Heart right ventricle (tissue), 16 donors: ENCODE measurements around the gene PTTG1IP. TPM values are rescaled to one million over a fixed set of nuclear protein-coding genes. Genes with fewer than 3 reads are reported as not detected.

Source experiments
- ATAC-seq, 8 donors: fragments of 200-7000 bp; cut with Tn5 transposase; one replicate each; pipeline ENCODE4 v1.9.1; 2020; ENCODE audit warnings: mild to moderate bottlenecking in 8 of 8, moderate library complexity in 8 of 8, moderate number of reproducible peaks in 1 of 8
- DNase-seq, 2 donors: peaks; one replicate each; pipeline ENCODE4 v3.0.0-alpha.2; 2020
- H3K27ac ChIP-seq, 10 donors: fragments of 200-600 bp; sonication (generic) in 2 of 10; one replicate each; pipeline versions ENCODE4 v1.5.0 to v1.8.0; 2020 to 2022; ENCODE audit warnings: mild to moderate bottlenecking in 3 of 10
- H3K27me3 ChIP-seq, 7 donors: fragments of 200-600 bp; one replicate each; pipeline ENCODE4 v1.8.0; 2021 to 2022; ENCODE audit warnings: mild to moderate bottlenecking in 2 of 7
- H3K36me3 ChIP-seq, 9 donors: fragments of 200-600 bp; sonication (generic) in 1 of 9; one replicate each; pipeline versions ENCODE4 v1.5.0 to v1.8.0; 2020 to 2022; ENCODE audit warnings: mild to moderate bottlenecking in 2 of 9
- H3K4me1 ChIP-seq, 9 donors: fragments of 200-600 bp; sonication (generic) in 1 of 9; one replicate each; pipeline versions ENCODE4 v1.5.0 to v1.8.0; 2020 to 2022; ENCODE audit warnings: mild to moderate bottlenecking in 4 of 9
- H3K4me3 ChIP-seq, 10 donors: fragments of 200-600 bp; sonication (generic) in 2 of 10; one replicate each; pipeline versions ENCODE4 v1.5.0 to v1.8.0; 2020 to 2022; ENCODE audit warnings: mild to moderate bottlenecking in 7 of 10, moderate library complexity in 2 of 10
- H3K9me3 ChIP-seq, 11 donors: fragments of 200-600 bp in 10 of 11; sonication (generic) in 2 of 11; one replicate each; pipeline versions ENCODE4 v1.5.0 to v1.8.0; 2013 to 2022; ENCODE audit warnings: mild to moderate bottlenecking in 2 of 11, control low read depth in 1 of 11, moderate library complexity in 1 of 11
- WGBS, 2 donors: extraction: QIAGEN DNeasy Blood & Tissue Kit; methylation state at CpG; one replicate each; pipeline ENCODE4 v1.1.7; 2013; ENCODE audit warnings: inconsistent platforms in 1 of 2; 5-methylcytosine and 5-hydroxymethylcytosine counted together
- intact Hi-C, 10 donors: fragments of 100-400 bp; cut with DNase I; formaldehyde crosslinking; loops; one replicate each; pipeline versions ENCODE4 v1.11.1 to v1.14.2; 2022
- polyA plus RNA-seq, 2 donors: library from polyadenylated mRNA; stranded (reverse); fragments of 200-250 nt; gene quantifications; one replicate each; pipeline ENCODE4 v1.2.3, GENCODE V29; 2013
- total RNA-seq, 10 donors: library from RNA; stranded (reverse); fragmentation: NEBNext Ultra II Directional in 3 of 10; extraction: Animal tissue kit (Norgen Biotek cat#: 25700) in 3 of 10; gene quantifications; one replicate each; pipeline versions ENCODE4 v1.2.1 to v1.2.4, GENCODE V29; 2021 to 2023
- TF ChIP-seq, protein P1 (sequence below), 9 donors: fragments of 200-600 bp; sonication (generic) in 2 of 9; IDR thresholded peaks; one replicate each; pipeline versions ENCODE4 v1.5.0 to v1.8.0; 2021 to 2022; ENCODE audit warnings: antibody characterized with exemption in 9 of 9, mild to moderate bottlenecking in 5 of 9, moderate library complexity in 1 of 9
- donor health status: Arrhythmogenic right ventricular cardiomyopathy.
- donor health status: ischemic (EF 13 %, LVEDD 7.1; RV severe dilation, severe dysfunction).
- donor health status: healthy with polysubstance abuse.
- donor health status: DM: no; HTN: yes; CAD: no.
- donor health status: DM: no; HTN: no; CAD: no.
- donor health status: ischemic (EF 25% LVEDD 6.9; RV normal size, moderate dysfunction).
- donor health status: ischemic (EF 25% LVEDD 5.7; RV mildly dilated, moderate dysfunction).
- donor health status: healthy.
- donor health status: DM: yes; HTN: yes; CAD: no.
- donor health status: Ischemic cardiomyopathy.
- donor health status: ischemic (EF 35%, LVEDD 5.7; RV mildly dilated, moderate dysfunction).
- donor health status: nonischemic (EF 11% LVEDD 7.7; RV severe dilation, severe dysfunction).
- donor health status: DM: yes; HTN: yes; CAD: no.
- donor health status: PGD.
- donor health status: ischemic (EF 29% LVEDD 5.4; RV normal size, mild dysfunction).
- donor health status: nonischemic (EF 23%, LVEDD 6.1; RV moderate dilation, normal function).

Gene PTTG1IP
- total and polyA plus RNA-seq, 12 donors = 109 to 188 (median 148) TPM

DNA sequence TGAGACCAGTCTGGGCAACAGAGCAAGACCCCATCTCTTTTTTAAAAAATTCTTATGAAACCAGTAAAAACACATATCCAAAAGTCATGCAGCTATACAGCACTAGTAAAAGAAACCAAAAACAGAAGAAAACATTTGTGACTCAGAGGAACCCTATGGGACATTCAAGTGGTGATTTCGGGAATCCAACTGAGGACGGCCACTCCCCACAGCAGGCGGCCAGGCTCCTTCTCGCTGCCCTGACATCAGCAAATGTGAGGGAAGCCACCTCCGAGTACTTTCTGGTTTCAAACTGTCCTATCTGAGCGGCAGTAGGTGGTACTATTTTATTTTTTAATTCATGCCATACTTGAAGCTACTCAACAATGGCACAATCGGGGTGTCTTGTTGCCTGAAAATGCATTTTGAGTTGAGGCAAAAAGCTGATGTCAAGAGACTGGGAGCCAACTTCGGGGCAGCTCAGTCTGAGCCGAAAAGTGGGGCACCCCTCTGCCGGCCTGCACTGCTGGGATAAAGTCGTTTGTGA is 58.9 kb downstream of the PTTG1IP start:
- TF ChIP-seq, protein P1, sequence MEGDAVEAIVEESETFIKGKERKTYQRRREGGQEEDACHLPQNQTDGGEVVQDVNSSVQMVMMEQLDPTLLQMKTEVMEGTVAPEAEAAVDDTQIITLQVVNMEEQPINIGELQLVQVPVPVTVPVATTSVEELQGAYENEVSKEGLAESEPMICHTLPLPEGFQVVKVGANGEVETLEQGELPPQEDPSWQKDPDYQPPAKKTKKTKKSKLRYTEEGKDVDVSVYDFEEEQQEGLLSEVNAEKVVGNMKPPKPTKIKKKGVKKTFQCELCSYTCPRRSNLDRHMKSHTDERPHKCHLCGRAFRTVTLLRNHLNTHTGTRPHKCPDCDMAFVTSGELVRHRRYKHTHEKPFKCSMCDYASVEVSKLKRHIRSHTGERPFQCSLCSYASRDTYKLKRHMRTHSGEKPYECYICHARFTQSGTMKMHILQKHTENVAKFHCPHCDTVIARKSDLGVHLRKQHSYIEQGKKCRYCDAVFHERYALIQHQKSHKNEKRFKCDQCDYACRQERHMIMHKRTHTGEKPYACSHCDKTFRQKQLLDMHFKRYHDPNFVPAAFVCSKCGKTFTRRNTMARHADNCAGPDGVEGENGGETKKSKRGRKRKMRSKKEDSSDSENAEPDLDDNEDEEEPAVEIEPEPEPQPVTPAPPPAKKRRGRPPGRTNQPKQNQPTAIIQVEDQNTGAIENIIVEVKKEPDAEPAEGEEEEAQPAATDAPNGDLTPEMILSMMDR (IDR thresholded peaks at IDR 0.05) = no peak
- 73 to 83% methylated on average over 11 of the region's 11 CpGs for WGBS, 2 donors
- intact Hi-C loops = loop anchor here in 6 of 10 donors (5.0 to 10.0 kb wide), 6 partner anchors 48 to 443 kb away; partner anchors contain the start of gene PTTG1IP (in 3 of the 6)
- Histone ChIP-seq H3K27me3 (no peaks in the 10 kb centered on the region), H3K36me3 (peaks cover 0 to 42% (median 20%) of the 10 kb centered on the region in 9 donors), H3K4me3 (no peak overlapping the region), H3K9me3 (peaks cover 0 to 9% (median 0%) of the 10 kb centered on the region in 11 donors), H3K27ac (peak overlapping the region in 3 of 10 donors; percentile 20 to 62 (median 34)), H3K4me1 (peaks cover 9 to 44% (median 25%) of the 10 kb centered on the region in 9 donors)
- DNase-seq = no peak
- ATAC-seq = no peak

DNA sequence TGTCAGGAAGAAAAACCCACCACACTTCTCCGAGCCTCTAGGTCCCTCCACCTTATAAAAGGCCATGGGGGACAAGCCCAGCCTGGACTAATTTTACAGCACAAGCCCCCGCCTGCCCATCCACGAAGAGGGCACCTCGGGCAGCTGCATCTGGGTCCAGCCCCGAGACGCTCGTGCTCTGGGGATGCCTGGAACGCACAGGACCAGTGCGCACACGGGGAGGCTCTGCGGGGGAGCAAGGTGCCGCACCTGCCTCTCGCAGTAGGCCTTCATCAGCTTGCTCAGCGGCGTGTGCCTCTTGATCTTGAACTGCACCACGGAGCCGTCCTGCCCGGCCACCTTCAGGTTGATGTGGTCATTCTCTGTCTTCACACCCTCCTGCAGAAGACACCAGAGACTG is 59.8 kb downstream of the PTTG1IP start:
- H3K4me3 ChIP-seq = no peak overlapping the region
- peaks cover 0 to under 1% (median 0%) of the 10 kb centered on the region in 11 donors for H3K9me3 ChIP-seq
- WGBS, 2 donors = 91 to 92% methylated on average over 18 of the region's 18 CpGs
- DNase-seq = no peak
- H3K27me3 ChIP-seq = no peaks in the 10 kb centered on the region
- H3K27ac ChIP-seq = peak overlapping the region in 2 of 10 donors; percentile 25 to 34
- H3K4me1 ChIP-seq = peaks cover 9 to 42% (median 23%) of the 10 kb centered on the region in 9 donors
- peaks cover 0 to 50% (median 20%) of the 10 kb centered on the region in 9 donors for H3K36me3 ChIP-seq
- intact Hi-C loops = loop anchor here in 4 of 10 donors (5.0 to 10.0 kb wide), 4 partner anchors 49 to 444 kb away; no protein-coding TSS in a partner anchor
- no peak for ATAC-seq
- TF ChIP-seq, protein P1 (IDR thresholded peaks at IDR 0.05) = no peak

DNA sequence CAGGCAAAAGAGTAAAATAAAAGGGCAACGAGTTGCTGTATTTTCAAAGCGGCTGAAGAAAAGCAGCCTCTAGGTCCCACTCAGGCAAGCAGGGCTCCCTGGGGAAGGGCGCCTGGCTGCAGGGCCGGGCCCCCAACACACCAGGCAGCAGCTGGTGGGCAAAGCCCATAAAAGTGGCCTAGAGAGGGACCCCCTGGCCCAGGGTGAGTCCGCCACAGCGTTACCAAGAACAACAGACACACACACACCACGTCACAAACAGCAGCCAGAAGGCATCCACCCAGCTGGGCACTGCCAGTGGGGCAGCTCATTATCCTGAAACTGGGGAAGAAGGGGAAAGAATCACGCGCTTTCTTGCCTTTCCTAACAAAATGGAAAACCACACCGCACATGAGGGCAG is 60.3 kb downstream of the PTTG1IP start:
- WGBS, 2 donors = 93 to 96% methylated on average over 10 of the region's 10 CpGs
- H3K36me3 ChIP-seq = peaks cover 0 to 56% (median 22%) of the 10 kb centered on the region in 9 donors
- H3K27me3 ChIP-seq = no peaks in the 10 kb centered on the region
- no peak for DNase-seq
- no peak overlapping the region for H3K4me3 ChIP-seq
- no peak overlapping the region for H3K27ac ChIP-seq
- H3K4me1 ChIP-seq = peaks cover 9 to 38% (median 19%) of the 10 kb centered on the region in 9 donors
- TF ChIP-seq, protein P1 (IDR thresholded peaks at IDR 0.05) = no peak
- intact Hi-C loops = loop anchor here in 4 of 10 donors (5.0 to 10.0 kb wide), 4 partner anchors 49 to 444 kb away; no protein-coding TSS in a partner anchor
- H3K9me3 ChIP-seq = no peaks in the 10 kb centered on the region
- ATAC-seq = no peak

DNA sequence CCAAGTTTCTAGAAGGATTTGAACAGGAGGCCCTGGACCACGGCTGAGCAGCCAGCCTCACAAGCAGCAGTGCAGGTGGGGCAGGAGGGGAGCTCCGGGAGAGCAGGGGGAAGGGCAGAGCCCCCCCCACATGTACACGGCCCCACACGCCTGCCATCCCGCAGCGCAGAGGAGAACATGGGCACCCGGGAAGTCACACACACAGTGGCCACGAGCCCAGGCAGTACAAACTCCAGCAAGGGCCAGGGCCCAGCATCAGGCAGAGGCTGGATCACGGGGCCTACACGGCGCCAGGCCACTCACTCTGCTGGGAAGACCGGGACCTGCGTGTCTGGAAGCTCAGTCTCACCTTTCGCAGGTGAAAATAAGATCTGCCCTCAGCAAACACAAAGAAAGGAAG is 60.9 kb downstream of the PTTG1IP start:
- Histone ChIP-seq H3K9me3 (no peaks in the 10 kb centered on the region), H3K27me3 (no peaks in the 10 kb centered on the region), H3K4me1 (peaks cover 9 to 38% (median 19%) of the 10 kb centered on the region in 9 donors), H3K27ac (no peak overlapping the region), H3K36me3 (peaks cover 0 to 61% (median 27%) of the 10 kb centered on the region in 9 donors), H3K4me3 (no peak overlapping the region)
- WGBS, 2 donors = 89 to 90% methylated on average over 14 of the region's 14 CpGs
- TF ChIP-seq, protein P1 (IDR thresholded peaks at IDR 0.05) = no peak
- ATAC-seq (no peak), DNase-seq (no peak)
- intact Hi-C loops = loop anchor here in 4 of 10 donors (5.0 to 10.0 kb wide), 4 partner anchors 50 to 445 kb away; no protein-coding TSS in a partner anchor
